WTC11 (cell line): ENCODE measurements around the gene MICAL3. TPM values are rescaled to one million over a fixed set of nuclear protein-coding genes. Genes with fewer than 3 reads are reported as not detected.

ENCODE experiments used
- ATAC-seq: fragments of 200-7000 bp; cut with Tn5 transposase; 2 replicates; pipeline ENCODE4 v1.10.0; 2021; ENCODE audit warnings: mild to moderate bottlenecking, moderate library complexity
- CTCF ChIA-PET: fragments of 300-600 bp; sonication (Branson Sonifier 250); formaldehyde crosslinking; loops from one replicate; lab custom pipeline; 2021; ENCODE audit warnings: antibody characterized with exemption; lab: Charles Lee
- POLR2A ChIA-PET: fragments of 350-600 bp; sonication (Branson Sonifier 250); formaldehyde crosslinking; loops from one replicate; lab custom pipeline; 2021; ENCODE audit warnings: antibody characterized with exemption; lab: Charles Lee
- DNase-seq: peaks from one replicate; pipeline ENCODE4 v3.0.0; 2021; ENCODE audit warnings: low spot score
- H3K27ac Mint-ChIP-seq: 2 replicates; pipeline ENCODE4 v1.8.0; 2021; ENCODE audit warnings: mixed read lengths
- H3K27me3 Mint-ChIP-seq: 2 replicates; pipeline ENCODE4 v1.8.0; 2021; ENCODE audit warnings: low read depth, mild to moderate bottlenecking, moderate library complexity, mixed read lengths
- H3K36me3 Mint-ChIP-seq: 2 replicates; pipeline ENCODE4 v1.8.0; 2021; ENCODE audit warnings: mixed read lengths
- H3K4me1 Mint-ChIP-seq: 2 replicates; pipeline ENCODE4 v1.8.0; 2022; ENCODE audit warnings: mixed read lengths
- H3K4me3 Mint-ChIP-seq: 2 replicates; pipeline ENCODE4 v1.8.0; 2021; ENCODE audit warnings: mild to moderate bottlenecking, moderate library complexity, mixed read lengths
- H3K9me3 Mint-ChIP-seq: 2 replicates; pipeline ENCODE4 v1.8.0; 2021; ENCODE audit warnings: mixed read lengths
- ARID4B ChIP-seq: sonication (generic); formaldehyde crosslinking; IDR thresholded peaks from 2 replicates; pipeline ENCODE4 v1.8.0; 2023; ENCODE audit warnings: missing genetic modification reagents, mild to moderate bottlenecking, borderline replicate concordance
- ATF2 ChIP-seq: sonication (generic); formaldehyde crosslinking; IDR thresholded peaks from 2 replicates; pipeline ENCODE4 v1.8.1; 2022; ENCODE audit warnings: low read depth, missing genetic modification reagents, borderline replicate concordance
- GABPB1 ChIP-seq: sonication (generic); formaldehyde crosslinking; IDR thresholded peaks from 2 replicates; pipeline ENCODE4 v1.8.1; 2023; ENCODE audit warnings: mild to moderate bottlenecking, missing genetic modification reagents
- JUN ChIP-seq: sonication (generic); formaldehyde crosslinking; IDR thresholded peaks from 2 replicates; pipeline ENCODE4 v1.8.0; 2023; ENCODE audit warnings: mild to moderate bottlenecking, missing genetic modification reagents
- PREB ChIP-seq: sonication (generic); formaldehyde crosslinking; IDR thresholded peaks from 2 replicates; pipeline ENCODE4 v1.8.1; 2022; ENCODE audit warnings: mild to moderate bottlenecking, missing genetic modification reagents, moderate library complexity, borderline replicate concordance
- ZBTB21 ChIP-seq: sonication (generic); formaldehyde crosslinking; IDR thresholded peaks from 2 replicates; pipeline ENCODE4 v1.8.1; 2023; ENCODE audit warnings: mild to moderate bottlenecking, missing genetic modification reagents, borderline replicate concordance
- total RNA-seq: library from RNA; stranded (reverse); gene quantifications from 3 replicates; pipeline ENCODE4 v1.2.3, GENCODE V29; 2021
- TF ChIP-seq, protein P1 (sequence below): fragments of 250-450 bp; sonication (Bioruptor Pico); IDR thresholded peaks from 2 replicates; pipeline ENCODE4 v1.9.0; 2021; ENCODE audit warnings: mild to moderate bottlenecking
- TF ChIP-seq, protein P2 (sequence below): sonication (generic); formaldehyde crosslinking; IDR thresholded peaks from 2 replicates; pipeline ENCODE4 v1.8.0; 2022; ENCODE audit warnings: mild to moderate bottlenecking, missing genetic modification reagents
- TF ChIP-seq, protein P3 (sequence below): sonication (generic); formaldehyde crosslinking; IDR thresholded peaks from 2 replicates; pipeline ENCODE4 v1.8.0; 2022; ENCODE audit warnings: mild to moderate bottlenecking, missing genetic modification reagents
- TF ChIP-seq, protein P4 (sequence below): sonication (generic); formaldehyde crosslinking; IDR thresholded peaks from 2 replicates; pipeline ENCODE4 v1.8.0; 2022; ENCODE audit warnings: mild to moderate bottlenecking, missing genetic modification reagents
- TF ChIP-seq, protein P5 (sequence below): sonication (generic); formaldehyde crosslinking; IDR thresholded peaks from 2 replicates; pipeline ENCODE4 v1.8.1; 2023; ENCODE audit warnings: mild to moderate bottlenecking, missing genetic modification reagents, moderate library complexity

The MICAL3 gene
- total RNA-seq, 1 experiment from 2014 or later = 41.2 TPM

DNA sequence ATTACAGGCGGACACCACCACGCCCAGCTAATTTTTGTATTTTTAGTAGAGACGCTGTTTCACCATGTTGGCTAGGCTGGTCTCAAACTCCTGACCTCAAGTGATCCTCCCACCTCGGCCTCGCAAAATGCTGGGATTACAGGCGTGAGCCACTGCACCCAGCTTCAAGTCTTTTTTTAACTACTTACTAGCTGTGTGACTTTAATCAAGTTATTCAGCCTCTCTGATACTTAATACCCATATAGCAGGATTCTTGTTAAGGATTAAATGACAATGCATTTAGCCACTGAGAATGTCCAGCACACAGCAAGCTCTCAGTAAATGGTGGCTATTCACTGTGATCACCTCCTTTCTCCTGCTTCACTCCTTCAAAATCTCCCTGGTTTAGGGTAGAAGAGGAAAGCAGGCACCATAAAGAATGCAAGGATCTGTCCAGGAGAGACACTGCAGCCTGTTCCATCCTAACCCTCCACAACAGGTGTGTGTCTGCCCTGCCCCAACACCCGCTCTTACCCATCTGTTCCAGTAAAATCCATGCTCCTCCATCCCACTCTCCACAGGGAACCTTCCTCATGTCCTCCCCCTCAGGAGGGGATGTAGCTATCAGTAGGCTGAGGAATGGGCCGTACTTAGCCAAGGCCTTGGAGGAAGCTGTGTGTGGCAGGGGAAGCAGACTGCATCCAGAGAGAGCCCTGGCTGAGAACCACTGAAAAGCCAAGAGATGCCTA lies 69.3 kb downstream of the MICAL3 start:
- Mint-ChIP-seq H3K4me3 (no peak overlapping the region), H3K4me1 (peaks cover 10% of the 10 kb centered on the region), H3K27ac (0 out of 2 replicates have a peak overlapping the region, but pooled peaks have one; percentile 8), H3K27me3 (no peaks in the 10 kb centered on the region), H3K36me3 (no peaks in the 10 kb centered on the region; the same call in 1 of the 2 replicates), H3K9me3 (no peaks in the 10 kb centered on the region)
- ChIA-PET POLR2A (no interaction called here), CTCF (interaction anchor here (1.5 kb wide), 1 partner anchor 125 kb away, joined by 3 read pairs; no protein-coding TSS in a partner anchor)
- no peak for TF ChIP-seq PREB (CRISPR knock-in tag)
- no peak; the same call in 1 of the 2 replicates for ATAC-seq
- no peak for DNase-seq

DNA sequence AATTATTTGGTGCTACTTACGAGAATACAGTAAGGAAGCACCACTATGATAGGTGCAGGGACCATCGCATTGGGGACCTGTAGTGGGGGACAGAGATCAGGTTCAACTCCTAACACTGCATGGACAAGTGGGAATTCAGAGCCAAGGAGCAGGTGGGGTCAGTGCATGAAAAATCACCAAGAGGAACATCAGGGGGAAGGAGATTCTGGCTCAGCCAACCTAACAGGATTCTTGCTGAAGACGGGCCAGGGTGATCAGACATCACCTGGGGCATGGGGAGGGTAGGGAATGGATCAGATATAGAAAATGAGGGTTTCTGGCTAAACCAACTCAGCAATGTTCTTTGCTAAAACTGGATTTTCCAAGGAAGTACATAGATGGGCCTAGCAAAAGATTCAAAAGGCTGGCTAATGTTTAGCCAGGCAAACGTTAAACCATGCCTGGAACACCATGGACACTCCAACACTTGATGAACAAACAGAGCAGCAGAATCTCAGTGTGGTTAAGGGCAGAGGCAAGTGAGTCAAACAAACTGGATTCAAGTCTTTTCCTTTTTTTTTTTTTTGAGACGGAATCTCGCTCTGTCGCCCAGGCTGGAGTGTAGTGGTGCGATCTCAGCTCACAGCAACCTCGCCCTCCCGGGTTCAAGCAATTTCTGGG lies 70.0 kb downstream of the MICAL3 start:
- Mint-ChIP-seq H3K27ac (0 out of 2 replicates have a peak overlapping the region, but pooled peaks have one; percentile 30), H3K4me1 (peaks cover 12% of the 10 kb centered on the region)
- TF ChIP-seq ZBTB21 (CRISPR knock-in tag) (no peak), ARID4B (CRISPR knock-in tag) (no peak), ATF2 (CRISPR knock-in tag) (no peak), JUN (CRISPR knock-in tag) (no peak), GABPB1 (CRISPR knock-in tag) (no peak)
- TF ChIP-seq, protein P1, sequence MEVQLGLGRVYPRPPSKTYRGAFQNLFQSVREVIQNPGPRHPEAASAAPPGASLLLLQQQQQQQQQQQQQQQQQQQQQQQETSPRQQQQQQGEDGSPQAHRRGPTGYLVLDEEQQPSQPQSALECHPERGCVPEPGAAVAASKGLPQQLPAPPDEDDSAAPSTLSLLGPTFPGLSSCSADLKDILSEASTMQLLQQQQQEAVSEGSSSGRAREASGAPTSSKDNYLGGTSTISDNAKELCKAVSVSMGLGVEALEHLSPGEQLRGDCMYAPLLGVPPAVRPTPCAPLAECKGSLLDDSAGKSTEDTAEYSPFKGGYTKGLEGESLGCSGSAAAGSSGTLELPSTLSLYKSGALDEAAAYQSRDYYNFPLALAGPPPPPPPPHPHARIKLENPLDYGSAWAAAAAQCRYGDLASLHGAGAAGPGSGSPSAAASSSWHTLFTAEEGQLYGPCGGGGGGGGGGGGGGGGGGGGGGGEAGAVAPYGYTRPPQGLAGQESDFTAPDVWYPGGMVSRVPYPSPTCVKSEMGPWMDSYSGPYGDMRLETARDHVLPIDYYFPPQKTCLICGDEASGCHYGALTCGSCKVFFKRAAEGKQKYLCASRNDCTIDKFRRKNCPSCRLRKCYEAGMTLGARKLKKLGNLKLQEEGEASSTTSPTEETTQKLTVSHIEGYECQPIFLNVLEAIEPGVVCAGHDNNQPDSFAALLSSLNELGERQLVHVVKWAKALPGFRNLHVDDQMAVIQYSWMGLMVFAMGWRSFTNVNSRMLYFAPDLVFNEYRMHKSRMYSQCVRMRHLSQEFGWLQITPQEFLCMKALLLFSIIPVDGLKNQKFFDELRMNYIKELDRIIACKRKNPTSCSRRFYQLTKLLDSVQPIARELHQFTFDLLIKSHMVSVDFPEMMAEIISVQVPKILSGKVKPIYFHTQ = no peak
- TF ChIP-seq, protein P2, sequence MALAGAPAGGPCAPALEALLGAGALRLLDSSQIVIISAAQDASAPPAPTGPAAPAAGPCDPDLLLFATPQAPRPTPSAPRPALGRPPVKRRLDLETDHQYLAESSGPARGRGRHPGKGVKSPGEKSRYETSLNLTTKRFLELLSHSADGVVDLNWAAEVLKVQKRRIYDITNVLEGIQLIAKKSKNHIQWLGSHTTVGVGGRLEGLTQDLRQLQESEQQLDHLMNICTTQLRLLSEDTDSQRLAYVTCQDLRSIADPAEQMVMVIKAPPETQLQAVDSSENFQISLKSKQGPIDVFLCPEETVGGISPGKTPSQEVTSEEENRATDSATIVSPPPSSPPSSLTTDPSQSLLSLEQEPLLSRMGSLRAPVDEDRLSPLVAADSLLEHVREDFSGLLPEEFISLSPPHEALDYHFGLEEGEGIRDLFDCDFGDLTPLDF (CRISPR knock-in tag) = no peak
- TF ChIP-seq, protein P3, sequence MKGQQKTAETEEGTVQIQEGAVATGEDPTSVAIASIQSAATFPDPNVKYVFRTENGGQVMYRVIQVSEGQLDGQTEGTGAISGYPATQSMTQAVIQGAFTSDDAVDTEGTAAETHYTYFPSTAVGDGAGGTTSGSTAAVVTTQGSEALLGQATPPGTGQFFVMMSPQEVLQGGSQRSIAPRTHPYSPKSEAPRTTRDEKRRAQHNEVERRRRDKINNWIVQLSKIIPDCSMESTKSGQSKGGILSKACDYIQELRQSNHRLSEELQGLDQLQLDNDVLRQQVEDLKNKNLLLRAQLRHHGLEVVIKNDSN (CRISPR knock-in tag) = no peak
- TF ChIP-seq, protein P4, sequence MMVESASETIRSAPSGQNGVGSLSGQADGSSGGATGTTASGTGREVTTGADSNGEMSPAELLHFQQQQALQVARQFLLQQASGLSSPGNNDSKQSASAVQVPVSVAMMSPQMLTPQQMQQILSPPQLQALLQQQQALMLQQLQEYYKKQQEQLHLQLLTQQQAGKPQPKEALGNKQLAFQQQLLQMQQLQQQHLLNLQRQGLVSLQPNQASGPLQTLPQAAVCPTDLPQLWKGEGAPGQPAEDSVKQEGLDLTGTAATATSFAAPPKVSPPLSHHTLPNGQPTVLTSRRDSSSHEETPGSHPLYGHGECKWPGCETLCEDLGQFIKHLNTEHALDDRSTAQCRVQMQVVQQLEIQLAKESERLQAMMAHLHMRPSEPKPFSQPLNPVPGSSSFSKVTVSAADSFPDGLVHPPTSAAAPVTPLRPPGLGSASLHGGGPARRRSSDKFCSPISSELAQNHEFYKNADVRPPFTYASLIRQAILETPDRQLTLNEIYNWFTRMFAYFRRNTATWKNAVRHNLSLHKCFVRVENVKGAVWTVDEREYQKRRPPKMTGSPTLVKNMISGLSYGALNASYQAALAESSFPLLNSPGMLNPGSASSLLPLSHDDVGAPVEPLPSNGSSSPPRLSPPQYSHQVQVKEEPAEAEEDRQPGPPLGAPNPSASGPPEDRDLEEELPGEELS = no peak
- TF ChIP-seq, protein P5, sequence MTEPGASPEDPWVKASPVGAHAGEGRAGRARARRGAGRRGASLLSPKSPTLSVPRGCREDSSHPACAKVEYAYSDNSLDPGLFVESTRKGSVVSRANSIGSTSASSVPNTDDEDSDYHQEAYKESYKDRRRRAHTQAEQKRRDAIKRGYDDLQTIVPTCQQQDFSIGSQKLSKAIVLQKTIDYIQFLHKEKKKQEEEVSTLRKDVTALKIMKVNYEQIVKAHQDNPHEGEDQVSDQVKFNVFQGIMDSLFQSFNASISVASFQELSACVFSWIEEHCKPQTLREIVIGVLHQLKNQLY (CRISPR knock-in tag) = no peak

More for the DNA sequence above, 70.0 kb downstream of the MICAL3 start:
- DNase-seq (no peak), ATAC-seq (no peak)
- Mint-ChIP-seq H3K27me3 (no peaks in the 10 kb centered on the region), H3K36me3 (no peaks in the 10 kb centered on the region; the same call in 1 of the 2 replicates), H3K9me3 (no peaks in the 10 kb centered on the region), H3K4me3 (no peak overlapping the region)
- POLR2A ChIA-PET = no interaction called here
- CTCF ChIA-PET = interaction anchor here (1.5 kb wide), 1 partner anchor 124 kb away, joined by 3 read pairs; no protein-coding TSS in a partner anchor
